Body of pancreas (tissue), 4 donors: Measurements from ENCODE around the gene PRSS48. TPM values are rescaled to one million over a fixed set of nuclear protein-coding genes. Genes with fewer than 3 reads are reported as not detected.

Experiments used
- ATAC-seq: fragments of 150-250 bp; one replicate; pipeline ENCODE4 v1.9.1; 2016
- DNase-seq, 4 donors: peaks; one replicate each; pipeline ENCODE4 v3.0.0-alpha.2; 2019
- H3K27ac ChIP-seq, 4 donors: fragments of 200-600 bp; sonication (generic); 1 replicate in 3 of 4; 2 replicates in 1 of 4; pipeline versions ENCODE4 v1.5.1 to v1.6.1; 2016 to 2019; ENCODE audit warnings: mild to moderate bottlenecking in 1 of 4, mixed read lengths in 1 of 4, moderate library complexity in 1 of 4
- H3K27me3 ChIP-seq, 2 donors: fragments of 200-600 bp; sonication (generic); one replicate each; pipeline ENCODE4 v1.6.0; 2016; ENCODE audit warnings: mild to moderate bottlenecking in 1 of 2
- H3K36me3 ChIP-seq, 2 donors: fragments of 200-600 bp; sonication (generic); replicated peaks in 1 of 2; 2 replicates each; pipeline ENCODE4 v1.5.1; 2016; ENCODE audit warnings: low read depth in 2 of 2; ENCODE audit not compliant: insufficient read depth in 1 of 2
- H3K4me1 ChIP-seq: fragments of 200-600 bp; sonication (generic); one replicate; pipeline ENCODE4 v1.6.0; 2016
- H3K4me3 ChIP-seq, 2 donors: fragments of 200-600 bp; sonication (generic); 1 replicate in 1 of 2; 2 replicates in 1 of 2; pipeline ENCODE4 v1.5.1; 2016 to 2019
- H3K9me3 ChIP-seq, 3 donors: fragments of 200-600 bp; sonication (generic); 1 replicate in 2 of 3; 2 replicates in 1 of 3; pipeline ENCODE4 v1.5.1; 2016
- POLR2A ChIP-seq, 3 donors: fragments of 450-650 bp; IDR thresholded peaks; one replicate each; pipeline ENCODE4 v1.6.1; 2016; ENCODE audit warnings: antibody characterized with exemption in 3 of 3, mild to moderate bottlenecking in 2 of 3
- WGBS, 2 donors: methylation state at CpG; one replicate each; pipeline ENCODE4 v1.1.5; 2017; 5-methylcytosine and 5-hydroxymethylcytosine counted together
- intact Hi-C: fragments of 100-400 bp; cut with DNase I; formaldehyde crosslinking; loops from one replicate; pipeline ENCODE4 v1.15.1; 2023
- total RNA-seq, 2 donors: library from RNA; depleted of rRNA; stranded (reverse); fragments of >200 nt; gene quantifications; one replicate each; pipeline ENCODE4 v1.1.0, GENCODE V29; 2016
- TF ChIP-seq, protein P1 (sequence below), 7 experiments: fragments of 450-650 bp in 4 of 7; fragments of 200-600 bp in 3 of 7; sonication (generic) in 3 of 7; IDR thresholded peaks; one replicate each; pipeline ENCODE4 v1.5.1; 2016 to 2019; ENCODE audit warnings: antibody characterized with exemption in 7 of 7

PRSS48 gene
- total RNA-seq, 2 donors from 2014 or later: not detected

- no peaks in the 10 kb centered on the region for H3K36me3 ChIP-seq
- peak overlapping the region; percentile 78 to 92 (median 88) for H3K27ac ChIP-seq
- intact Hi-C loops: no loop called here
- H3K4me3 ChIP-seq: peak overlapping the region; percentile 44 to 67
- DNase-seq (peak in 3 of 4 donors; percentile 10 to 27 (median 14)), ATAC-seq (peak; percentile 11)
- no peaks in the 10 kb centered on the region for H3K9me3 ChIP-seq
- peaks cover 20% of the 10 kb centered on the region for H3K4me1 ChIP-seq
- TF ChIP-seq POLR2A (IDR thresholded peaks at IDR 0.05): no peak
- TF ChIP-seq, protein P1, sequence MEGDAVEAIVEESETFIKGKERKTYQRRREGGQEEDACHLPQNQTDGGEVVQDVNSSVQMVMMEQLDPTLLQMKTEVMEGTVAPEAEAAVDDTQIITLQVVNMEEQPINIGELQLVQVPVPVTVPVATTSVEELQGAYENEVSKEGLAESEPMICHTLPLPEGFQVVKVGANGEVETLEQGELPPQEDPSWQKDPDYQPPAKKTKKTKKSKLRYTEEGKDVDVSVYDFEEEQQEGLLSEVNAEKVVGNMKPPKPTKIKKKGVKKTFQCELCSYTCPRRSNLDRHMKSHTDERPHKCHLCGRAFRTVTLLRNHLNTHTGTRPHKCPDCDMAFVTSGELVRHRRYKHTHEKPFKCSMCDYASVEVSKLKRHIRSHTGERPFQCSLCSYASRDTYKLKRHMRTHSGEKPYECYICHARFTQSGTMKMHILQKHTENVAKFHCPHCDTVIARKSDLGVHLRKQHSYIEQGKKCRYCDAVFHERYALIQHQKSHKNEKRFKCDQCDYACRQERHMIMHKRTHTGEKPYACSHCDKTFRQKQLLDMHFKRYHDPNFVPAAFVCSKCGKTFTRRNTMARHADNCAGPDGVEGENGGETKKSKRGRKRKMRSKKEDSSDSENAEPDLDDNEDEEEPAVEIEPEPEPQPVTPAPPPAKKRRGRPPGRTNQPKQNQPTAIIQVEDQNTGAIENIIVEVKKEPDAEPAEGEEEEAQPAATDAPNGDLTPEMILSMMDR (IDR thresholded peaks at IDR 0.05): no peak
- no peaks in the 10 kb centered on the region for H3K27me3 ChIP-seq
- 17 to 19% methylated on average over 12 of the region's 12 CpGs for WGBS, 2 donors
Measured at GRCh38 chr4:151324124-151324751, 47.3 kb downstream of the PRSS48 start.

- no peaks in the 10 kb centered on the region for H3K27me3 ChIP-seq
- H3K36me3 ChIP-seq: no peaks in the 10 kb centered on the region
- ATAC-seq: peak; percentile 68
- intact Hi-C loops: no loop called here
- no peaks in the 10 kb centered on the region for H3K9me3 ChIP-seq
- H3K27ac ChIP-seq: peak overlapping the region; percentile 78 to 92 (median 88)
- TF ChIP-seq, protein P1 (IDR thresholded peaks at IDR 0.05): no peak
- TF ChIP-seq POLR2A (IDR thresholded peaks at IDR 0.05): no peak
- 0 to 1% methylated on average over 13 to 21 of the region's 21 CpGs for WGBS, 2 donors
- H3K4me1 ChIP-seq: peaks cover 20% of the 10 kb centered on the region
- peak; percentile 55 to 70 (median 68) for DNase-seq
- peak overlapping the region; percentile 44 to 67 for H3K4me3 ChIP-seq
Measured at GRCh38 chr4:151324752-151325110, 47.8 kb downstream of the PRSS48 start.

DNA sequence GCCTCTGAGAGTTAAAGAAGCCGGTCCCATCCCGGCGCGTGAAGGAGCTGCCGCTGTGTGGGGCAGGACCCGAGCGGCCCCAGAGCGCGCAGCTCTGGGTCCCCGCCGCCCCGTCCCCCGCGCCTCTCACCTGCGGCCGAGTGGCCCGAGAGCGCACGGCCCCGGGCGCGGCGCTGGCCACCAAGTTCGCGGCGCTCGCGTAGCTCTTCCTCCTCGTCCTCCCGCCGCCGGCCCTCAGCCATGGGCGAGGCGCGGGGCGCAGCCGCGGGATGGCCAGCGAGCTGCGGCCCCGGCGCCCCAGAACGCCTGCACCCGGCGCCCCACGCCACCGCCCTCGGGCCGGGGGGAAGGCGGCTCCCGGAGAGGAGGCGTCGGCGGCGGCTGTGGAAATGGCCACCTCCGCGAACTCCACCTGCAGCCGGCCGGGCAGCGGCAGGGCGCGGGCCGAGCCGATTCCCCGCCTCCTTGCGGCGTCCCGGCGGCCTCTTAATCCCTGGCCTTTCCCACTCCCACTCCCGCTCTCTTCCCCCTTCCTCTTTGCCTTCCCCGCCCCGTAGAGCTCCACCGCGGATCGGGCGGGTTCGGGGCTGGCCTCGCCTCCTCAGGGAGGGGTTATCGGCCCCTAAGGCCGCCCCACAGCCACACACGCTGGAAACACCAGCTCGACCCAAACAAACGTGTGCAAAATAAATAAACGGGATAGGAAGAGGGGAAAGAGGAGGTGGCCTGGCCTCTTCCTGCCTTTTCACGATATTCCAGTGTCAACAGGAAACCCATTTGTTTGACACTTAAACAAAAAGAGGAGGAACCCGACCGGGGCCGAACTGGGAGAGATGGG is 48.4 kb downstream of the PRSS48 start, which contains the start of gene SH3D19:
Gene SH3D19 (minus strand): TSS at position 495 of the 838 bp plus-strand sequence. CDS start 253 bp downstream, at position 242.
- peak within 1 kb of the TSS; percentile 44 to 67 for H3K4me3 ChIP-seq
- no peaks in the 10 kb centered on the region for H3K36me3 ChIP-seq
- intact Hi-C loops: no loop called here
- DNase-seq (peak; percentile 68 to 80 (median 76)), ATAC-seq (peak; percentile 81)
- peak within 1 kb of the TSS; percentile 78 to 92 (median 88) for H3K27ac ChIP-seq
- no peaks in the 10 kb centered on the region for H3K27me3 ChIP-seq
- no peaks in the 10 kb centered on the region for H3K9me3 ChIP-seq
- H3K4me1 ChIP-seq: peaks cover 20% of the 10 kb centered on the region
- WGBS, 2 donors: 0 to 1% methylated on average over 19 to 83 of the region's 88 CpGs
- TF ChIP-seq POLR2A (IDR thresholded peaks at IDR 0.05): peak; percentile 63 to 68 (median 64)
- TF ChIP-seq, protein P1 (IDR thresholded peaks at IDR 0.05): peak in 3 of 7 experiments; percentile 18 to 23 (median 22)

- Histone ChIP-seq H3K4me3 (peak overlapping the region in 1 of 2 donors; percentile 44), H3K27ac (peak overlapping the region; percentile 78 to 92 (median 88)), H3K27me3 (no peaks in the 10 kb centered on the region), H3K9me3 (no peaks in the 10 kb centered on the region), H3K36me3 (no peaks in the 10 kb centered on the region), H3K4me1 (peaks cover 20% of the 10 kb centered on the region)
- ATAC-seq (no peak), DNase-seq (no peak)
- no peak for TF ChIP-seq POLR2A (IDR thresholded peaks at IDR 0.05)
- TF ChIP-seq, protein P1 (IDR thresholded peaks at IDR 0.05): no peak
- intact Hi-C loops: no loop called here
- WGBS, 2 donors: 71 to 73% methylated on average over 6 of the region's 6 CpGs
Measured at GRCh38 chr4:151325949-151326246, 48.9 kb downstream of the PRSS48 start.
